Endothelial cell of umbilical vein (primary cell): ENCODE measurements around the gene COG2.

ENCODE experiments used
- EZH2 ChIP-seq: IDR thresholded peaks from 2 replicates; pipeline ENCODE4 v1.6.1; 2012; ENCODE audit warnings: borderline replicate concordance, low read depth, mild to moderate bottlenecking, moderate library complexity, low read length, inconsistent platforms; ENCODE audit not compliant: severe bottlenecking
- FOS ChIP-seq: IDR thresholded peaks from 2 replicates; pipeline ENCODE4 v1.6.1; 2011; ENCODE audit warnings: mild to moderate bottlenecking, low read length, moderate library complexity, borderline replicate concordance; ENCODE audit not compliant: insufficient read depth
- GATA2 ChIP-seq: IDR thresholded peaks from 2 replicates; pipeline ENCODE4 v1.7.0; 2011; ENCODE audit warnings: low read depth, mild to moderate bottlenecking, moderate library complexity, mixed read lengths, low read length; ENCODE audit not compliant: insufficient read length, insufficient read depth
- JUN ChIP-seq: IDR thresholded peaks from 2 replicates; pipeline ENCODE4 v1.6.1; 2011; ENCODE audit warnings: borderline replicate concordance, low read depth; ENCODE audit not compliant: insufficient read length, insufficient read depth
- MYC ChIP-seq: IDR thresholded peaks from one replicate; pipeline ENCODE4 v1.6.1; 2011; ENCODE audit warnings: mild to moderate bottlenecking, low read depth, low read length
- POLR2A ChIP-seq: IDR thresholded peaks from 2 replicates; pipeline ENCODE4 v1.6.1; 2012; ENCODE audit warnings: low read depth, mild to moderate bottlenecking, control low read depth, low read length
- POLR2AphosphoS5 ChIP-seq: IDR thresholded peaks from 2 replicates; pipeline ENCODE4 v1.6.1; 2012; ENCODE audit warnings: low read depth, mild to moderate bottlenecking, control low read depth, low read length, moderate library complexity; ENCODE audit not compliant: insufficient read depth
- TF ChIP-seq, protein P1 (sequence below): IDR thresholded peaks from 2 replicates; pipeline ENCODE4 v1.6.1; 2011; ENCODE audit not compliant: insufficient read depth, insufficient read length
- TF ChIP-seq, protein P2 (sequence below), 2 donors: IDR thresholded peaks; 1 replicate in 1 of 2; 2 replicates in 1 of 2; pipeline ENCODE4 v1.5.1; 2011; ENCODE audit warnings: low read length in 2 of 2, mild to moderate bottlenecking in 2 of 2, moderate library complexity in 2 of 2, control low read depth in 1 of 2, inconsistent platforms in 1 of 2, low read depth in 1 of 2; ENCODE audit not compliant: insufficient read depth in 1 of 2; ENCODE audit errors: extremely low read depth in 1 of 2

DNA sequence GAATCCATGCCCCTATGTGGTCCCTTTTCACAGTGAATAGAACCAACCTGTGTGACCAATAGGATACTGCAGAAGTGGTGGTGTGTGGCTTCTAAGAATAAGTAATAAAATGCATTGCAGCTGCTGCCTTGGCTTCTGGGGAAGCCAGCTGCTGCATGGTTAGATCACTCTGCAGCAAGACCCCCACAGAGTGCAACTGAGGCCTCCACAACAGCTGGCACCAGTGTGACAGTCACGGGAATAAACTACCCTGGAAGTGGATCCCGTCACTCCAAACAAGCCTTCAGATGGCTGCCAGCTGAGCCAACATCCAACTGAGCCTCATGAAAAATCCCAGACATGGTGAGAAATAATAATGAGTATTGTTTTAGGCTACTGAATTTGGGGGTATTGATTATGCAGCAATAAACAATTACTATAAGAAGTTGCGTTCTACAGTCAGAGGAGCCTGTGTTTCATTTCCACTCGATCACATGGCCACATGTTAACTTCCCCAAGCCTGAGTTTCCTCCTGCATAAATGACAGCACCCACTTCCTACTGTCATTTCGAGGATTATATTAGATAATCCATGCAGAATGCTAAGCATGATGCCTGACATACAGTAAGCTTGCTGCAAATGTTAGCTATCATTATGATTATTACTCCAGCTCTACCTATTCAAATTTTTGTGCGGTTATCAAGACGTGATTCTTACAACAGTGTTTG lies 20.8 kb upstream of the COG2 start:
- no peak for TF ChIP-seq POLR2A
- no peak for TF ChIP-seq EZH2
- TF ChIP-seq POLR2AphosphoS5, result no peak
- TF ChIP-seq, protein P1, sequence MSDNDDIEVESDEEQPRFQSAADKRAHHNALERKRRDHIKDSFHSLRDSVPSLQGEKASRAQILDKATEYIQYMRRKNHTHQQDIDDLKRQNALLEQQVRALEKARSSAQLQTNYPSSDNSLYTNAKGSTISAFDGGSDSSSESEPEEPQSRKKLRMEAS, result no peak
- TF ChIP-seq, protein P2, sequence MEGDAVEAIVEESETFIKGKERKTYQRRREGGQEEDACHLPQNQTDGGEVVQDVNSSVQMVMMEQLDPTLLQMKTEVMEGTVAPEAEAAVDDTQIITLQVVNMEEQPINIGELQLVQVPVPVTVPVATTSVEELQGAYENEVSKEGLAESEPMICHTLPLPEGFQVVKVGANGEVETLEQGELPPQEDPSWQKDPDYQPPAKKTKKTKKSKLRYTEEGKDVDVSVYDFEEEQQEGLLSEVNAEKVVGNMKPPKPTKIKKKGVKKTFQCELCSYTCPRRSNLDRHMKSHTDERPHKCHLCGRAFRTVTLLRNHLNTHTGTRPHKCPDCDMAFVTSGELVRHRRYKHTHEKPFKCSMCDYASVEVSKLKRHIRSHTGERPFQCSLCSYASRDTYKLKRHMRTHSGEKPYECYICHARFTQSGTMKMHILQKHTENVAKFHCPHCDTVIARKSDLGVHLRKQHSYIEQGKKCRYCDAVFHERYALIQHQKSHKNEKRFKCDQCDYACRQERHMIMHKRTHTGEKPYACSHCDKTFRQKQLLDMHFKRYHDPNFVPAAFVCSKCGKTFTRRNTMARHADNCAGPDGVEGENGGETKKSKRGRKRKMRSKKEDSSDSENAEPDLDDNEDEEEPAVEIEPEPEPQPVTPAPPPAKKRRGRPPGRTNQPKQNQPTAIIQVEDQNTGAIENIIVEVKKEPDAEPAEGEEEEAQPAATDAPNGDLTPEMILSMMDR (IDR thresholded peaks at IDR 0.05; ENCODE audit: extremely low read depth in 1 of 2, insufficient read depth in 1 of 2, low read depth in 1 of 2, low read length in 2 of 2), result no peak
- no peak for TF ChIP-seq MYC
- TF ChIP-seq JUN, result no peak
- no peak for TF ChIP-seq GATA2
- no peak for TF ChIP-seq FOS
